PFSK-1 (cell line): ENCODE results near the gene YIF1B.

Experiments
- FOXP2 ChIP-seq: optimal IDR thresholded peaks from 2 replicates; pipeline ENCODE3; 2011; ENCODE audit warnings: borderline replicate concordance, control low read depth, inconsistent platforms; ENCODE audit not compliant: insufficient read depth; ENCODE audit errors: extremely low read length, extremely low read depth
- POLR2AphosphoS5 ChIP-seq: IDR thresholded peaks from 2 replicates; pipeline ENCODE4 v1.6.1; 2012; ENCODE audit warnings: low read depth, mild to moderate bottlenecking, control low read depth, low read length, moderate library complexity
- SIN3A ChIP-seq: IDR thresholded peaks from 2 replicates; pipeline ENCODE4 v1.6.1; 2012; ENCODE audit warnings: mild to moderate bottlenecking, low read length, moderate library complexity, borderline replicate concordance; ENCODE audit not compliant: insufficient read depth
- TAF1 ChIP-seq: IDR thresholded peaks from 2 replicates; pipeline ENCODE4 v1.6.1; 2012; ENCODE audit warnings: low read length, control low read depth, borderline replicate concordance; ENCODE audit not compliant: insufficient read depth
- TF ChIP-seq, protein P1 (sequence below), 2 experiments: IDR thresholded peaks; 2 replicates each; pipeline versions ENCODE4 v1.6.1 to v1.8.0; 2011 to 2012; ENCODE audit warnings: low read depth in 2 of 2, low read length in 2 of 2, control low read depth in 1 of 2, inconsistent platforms in 1 of 2, mild to moderate bottlenecking in 1 of 2, moderate library complexity in 1 of 2; ENCODE audit not compliant: insufficient read depth in 1 of 2

The YIF1B gene

DNA sequence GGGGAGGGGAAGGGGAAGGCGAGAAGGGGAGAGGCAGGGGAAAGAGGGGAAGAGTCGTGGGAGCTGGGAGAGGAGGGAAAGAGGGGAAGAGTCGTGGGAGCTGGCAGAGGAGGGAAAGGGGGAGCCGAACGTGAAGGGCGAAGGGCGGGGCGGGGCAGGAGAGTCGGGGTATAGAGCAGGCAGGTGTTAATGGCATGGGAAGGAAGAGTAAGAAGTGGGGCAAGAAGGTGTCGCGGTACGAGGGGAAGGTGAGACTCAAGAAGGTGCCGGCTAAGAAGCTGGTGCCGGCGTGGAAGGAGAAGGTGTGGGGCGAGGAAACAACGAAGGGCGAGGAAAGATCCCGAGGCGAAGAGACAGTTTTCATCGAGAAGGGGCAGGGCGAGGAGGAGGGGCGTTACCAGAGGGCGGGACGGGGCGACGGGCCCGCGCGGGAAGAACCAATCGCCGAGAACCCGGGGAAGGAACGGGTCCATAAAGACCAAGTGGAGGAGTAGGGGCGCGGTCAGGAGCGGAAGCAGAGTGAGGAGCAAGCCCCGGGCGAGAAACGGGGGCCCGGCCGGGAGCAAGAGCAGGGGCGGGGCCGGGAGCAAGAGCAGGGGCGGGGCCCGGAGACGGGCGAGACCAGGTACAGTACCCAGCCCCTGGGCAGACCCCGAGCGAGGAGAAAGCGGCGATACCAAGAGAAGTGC is 20.3 kb upstream of the YIF1B start:
- TF ChIP-seq, protein P1, sequence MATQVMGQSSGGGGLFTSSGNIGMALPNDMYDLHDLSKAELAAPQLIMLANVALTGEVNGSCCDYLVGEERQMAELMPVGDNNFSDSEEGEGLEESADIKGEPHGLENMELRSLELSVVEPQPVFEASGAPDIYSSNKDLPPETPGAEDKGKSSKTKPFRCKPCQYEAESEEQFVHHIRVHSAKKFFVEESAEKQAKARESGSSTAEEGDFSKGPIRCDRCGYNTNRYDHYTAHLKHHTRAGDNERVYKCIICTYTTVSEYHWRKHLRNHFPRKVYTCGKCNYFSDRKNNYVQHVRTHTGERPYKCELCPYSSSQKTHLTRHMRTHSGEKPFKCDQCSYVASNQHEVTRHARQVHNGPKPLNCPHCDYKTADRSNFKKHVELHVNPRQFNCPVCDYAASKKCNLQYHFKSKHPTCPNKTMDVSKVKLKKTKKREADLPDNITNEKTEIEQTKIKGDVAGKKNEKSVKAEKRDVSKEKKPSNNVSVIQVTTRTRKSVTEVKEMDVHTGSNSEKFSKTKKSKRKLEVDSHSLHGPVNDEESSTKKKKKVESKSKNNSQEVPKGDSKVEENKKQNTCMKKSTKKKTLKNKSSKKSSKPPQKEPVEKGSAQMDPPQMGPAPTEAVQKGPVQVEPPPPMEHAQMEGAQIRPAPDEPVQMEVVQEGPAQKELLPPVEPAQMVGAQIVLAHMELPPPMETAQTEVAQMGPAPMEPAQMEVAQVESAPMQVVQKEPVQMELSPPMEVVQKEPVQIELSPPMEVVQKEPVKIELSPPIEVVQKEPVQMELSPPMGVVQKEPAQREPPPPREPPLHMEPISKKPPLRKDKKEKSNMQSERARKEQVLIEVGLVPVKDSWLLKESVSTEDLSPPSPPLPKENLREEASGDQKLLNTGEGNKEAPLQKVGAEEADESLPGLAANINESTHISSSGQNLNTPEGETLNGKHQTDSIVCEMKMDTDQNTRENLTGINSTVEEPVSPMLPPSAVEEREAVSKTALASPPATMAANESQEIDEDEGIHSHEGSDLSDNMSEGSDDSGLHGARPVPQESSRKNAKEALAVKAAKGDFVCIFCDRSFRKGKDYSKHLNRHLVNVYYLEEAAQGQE (IDR thresholded peaks at IDR 0.05; ENCODE audit: insufficient read depth in 1 of 2, low read depth in 2 of 2, low read length in 2 of 2), result no peak
- no peak for TF ChIP-seq TAF1
- TF ChIP-seq FOXP2, result no peak
- no peak for TF ChIP-seq SIN3A
- TF ChIP-seq POLR2AphosphoS5, result no peak

- TF ChIP-seq POLR2AphosphoS5 (no peak), TAF1 (no peak), SIN3A (no peak), FOXP2 (no peak)
- TF ChIP-seq, protein P1 (IDR thresholded peaks at IDR 0.05; ENCODE audit: insufficient read depth in 1 of 2, low read depth in 2 of 2, low read length in 2 of 2), result no peak
These were observed 17.5 kb upstream of the YIF1B start for GRCh38 chr19:38333245-38333644.

DNA sequence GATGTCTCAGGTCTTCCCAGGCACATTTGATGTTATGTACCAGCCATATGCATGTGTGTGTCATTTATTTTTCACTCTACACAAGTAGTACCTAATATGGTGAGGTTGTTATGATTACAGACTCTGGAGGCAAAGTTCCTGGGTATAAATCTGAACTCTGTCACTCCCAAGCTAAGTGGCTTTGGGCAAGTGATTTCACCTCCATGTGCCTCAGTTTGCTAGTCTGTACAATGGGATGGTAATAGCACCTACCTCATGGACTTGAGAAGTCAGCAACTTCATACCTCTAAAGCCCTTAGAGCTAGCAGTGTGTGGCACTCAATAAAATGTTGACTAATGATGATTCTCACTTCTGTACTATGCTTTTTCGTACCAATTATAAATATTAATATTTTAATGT is 16.0 kb upstream of the YIF1B start:
- TF ChIP-seq POLR2AphosphoS5 (no peak), TAF1 (no peak), FOXP2 (no peak), SIN3A (no peak)
- TF ChIP-seq, protein P1 (IDR thresholded peaks at IDR 0.05; ENCODE audit: insufficient read depth in 1 of 2, low read depth in 2 of 2, low read length in 2 of 2), result no peak

- TF ChIP-seq FOXP2, result no peak
- TF ChIP-seq SIN3A, result no peak
- TF ChIP-seq POLR2AphosphoS5, result no peak
- TF ChIP-seq TAF1, result no peak
- TF ChIP-seq, protein P1 (IDR thresholded peaks at IDR 0.05; ENCODE audit: insufficient read depth in 1 of 2, low read depth in 2 of 2, low read length in 2 of 2), result no peak
These were observed 13.9 kb upstream of the YIF1B start for GRCh38 chr19:38329651-38330050.

- TF ChIP-seq SIN3A, result no peak
These were observed 10.8 kb upstream of the YIF1B start for GRCh38 chr19:38326591-38326990.
